Stimulated activated CD8-positive, alpha-beta memory T cell treated with anti-CD3 and anti-CD28 coated beads, Interleukin-12 subunit alpha, Interleukin-12 subunit beta, amount 100 ng/mL, for 1 hour (primary cell): Measurements from ENCODE around the gene CYBC1.
"Not testable (repeated sequence)": the region's sequence is repeated elsewhere in the genome, so short reads cannot be mapped to it uniquely, and the experiment has no call there.

Source experiments
- DNase-seq: peaks from one replicate; pipeline ENCODE4 v3.0.0-alpha.2; 2020; ENCODE audit warnings: low read depth

CYBC1 gene

GRCh38 chr17:82477934-82478333 is 27.4 kb upstream of the CYBC1 start:
- DNase-seq, result no peak

GRCh38 chr17:82475458-82475857 is 24.9 kb upstream of the CYBC1 start:
- DNase-seq, result no peak

GRCh38 chr17:82474223-82475010 is 23.9 kb upstream of the CYBC1 start:
- no peak for DNase-seq

DNA sequence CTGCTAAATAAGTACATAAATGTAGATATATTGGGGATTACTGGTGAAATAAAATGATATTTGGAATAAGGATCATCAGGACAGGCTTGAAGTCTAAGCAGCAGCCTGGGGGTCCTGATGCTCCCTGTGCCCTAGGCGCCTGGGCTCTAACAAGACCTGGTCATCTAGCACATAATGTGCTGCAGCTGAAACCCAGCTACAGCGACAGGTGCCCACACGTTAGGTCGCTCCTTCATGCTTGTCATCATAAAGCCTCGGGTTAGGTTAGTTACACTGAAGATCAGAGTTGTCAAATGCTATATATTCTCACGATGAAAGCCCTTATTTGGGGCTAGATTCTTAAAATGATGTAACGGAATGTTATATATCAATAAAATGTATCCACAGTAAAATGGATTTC is 19.5 kb upstream of the CYBC1 start:
- no peak for DNase-seq

- DNase-seq, result no peak
Measured at GRCh38 chr17:82468692-82469091, 18.1 kb upstream of the CYBC1 start.

DNA sequence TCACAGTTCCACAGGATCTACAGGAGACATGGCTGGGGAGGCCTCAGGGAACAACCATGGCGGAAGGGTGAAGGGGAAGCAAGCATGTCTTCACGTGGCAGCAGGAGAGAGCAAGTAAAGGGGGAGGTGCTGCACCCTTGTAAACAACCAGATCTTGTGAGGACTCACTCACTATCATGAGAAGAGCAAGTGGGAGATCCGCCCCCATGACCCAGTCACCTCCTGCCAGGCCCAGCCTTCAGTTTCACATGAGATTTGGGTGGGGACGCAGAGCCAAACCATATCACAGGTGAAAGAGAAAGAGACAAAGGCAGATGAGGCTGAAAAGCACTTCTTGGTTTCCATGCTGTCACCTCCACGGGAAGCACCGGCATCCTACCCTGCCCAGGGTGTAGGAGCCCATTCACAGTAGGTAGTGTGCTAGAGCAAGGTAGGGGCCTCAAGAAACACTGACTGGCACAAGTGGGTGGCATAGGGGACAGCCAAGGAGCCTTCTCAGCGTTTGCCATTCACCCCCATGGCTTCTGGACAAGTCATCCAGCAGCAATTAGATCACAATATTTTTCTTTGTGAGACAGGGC is 14.6 kb upstream of the CYBC1 start:
- DNase-seq, result no peak

GRCh38 chr17:82464567-82464929 is 14.0 kb upstream of the CYBC1 start:
- no peak for DNase-seq

- DNase-seq, result no peak
Measured at GRCh38 chr17:82463925-82464566, 13.5 kb upstream of the CYBC1 start.

DNA sequence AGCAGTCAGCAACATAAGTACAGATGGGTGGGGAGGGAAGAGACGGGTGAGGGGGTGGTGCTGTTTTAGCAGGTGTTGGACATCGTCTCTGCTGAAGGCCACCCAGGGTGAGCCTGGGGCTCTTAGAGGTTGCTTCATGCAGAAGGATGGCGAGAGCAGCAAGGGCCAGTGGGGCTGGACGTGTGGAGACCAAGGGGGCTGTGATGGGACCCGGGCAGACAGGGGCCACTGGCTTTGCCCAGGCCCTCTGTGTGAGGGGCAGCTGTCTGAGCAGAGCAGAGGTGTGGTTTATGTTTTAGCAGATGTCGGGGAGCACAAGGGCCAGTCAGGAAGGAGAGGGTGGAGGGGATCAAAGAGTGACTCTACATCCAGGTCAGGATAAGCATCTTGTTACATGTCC is 12.8 kb upstream of the CYBC1 start:
- no peak for DNase-seq

GRCh38 chr17:82461827-82462524 is 11.4 kb upstream of the CYBC1 start:
- no peak for DNase-seq

- not testable (repeated sequence) for DNase-seq
Measured at GRCh38 chr17:82459936-82460335, 9.4 kb upstream of the CYBC1 start.

GRCh38 chr17:82458885-82459424 is 8.4 kb upstream of the CYBC1 start:
- no peak for DNase-seq

DNA sequence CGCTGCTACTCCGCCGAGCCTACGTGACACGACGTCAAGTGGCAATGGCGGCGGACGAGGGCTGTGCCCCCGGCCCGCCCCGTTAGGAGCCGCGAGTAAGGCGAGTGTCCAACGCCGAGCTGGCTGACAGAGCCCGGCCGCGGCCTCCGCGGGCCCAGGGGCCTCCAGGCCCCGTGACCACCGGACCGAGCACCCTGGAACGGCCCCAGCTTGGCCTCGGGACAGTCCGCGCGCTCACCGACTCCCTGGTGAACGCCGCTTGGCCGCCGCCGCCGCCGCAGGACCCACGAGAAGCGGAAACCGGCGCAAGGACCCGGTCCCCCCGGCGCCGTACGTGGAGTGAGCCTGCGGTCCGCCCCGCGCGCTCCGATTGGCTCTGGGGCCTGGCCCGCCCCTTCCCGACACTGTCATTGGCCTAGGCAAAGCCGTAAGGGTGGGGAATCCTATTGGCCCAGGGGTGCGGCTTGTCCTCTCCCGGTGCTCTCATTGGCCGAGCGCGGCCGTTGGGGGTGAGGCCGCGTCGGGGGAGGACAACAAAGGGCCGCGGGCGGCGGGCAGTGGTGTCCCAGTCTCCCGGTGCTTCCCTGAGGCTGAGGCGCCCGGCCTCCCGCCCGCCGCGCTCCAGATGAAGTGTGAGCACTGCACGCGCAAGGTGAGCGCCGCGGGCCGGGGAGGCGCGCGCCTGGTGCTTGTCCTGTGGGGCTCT is 7.8 kb upstream of the CYBC1 start, which contains the start of gene NARF:
Gene NARF (plus strand): TSS at position 563 of the 706 bp plus-strand sequence. CDS start 63 bp downstream, at position 626.
- peak; percentile 93 for DNase-seq

- DNase-seq, result peak; percentile 87
Measured at GRCh38 chr17:82457929-82458178, 7.3 kb upstream of the CYBC1 start.

GRCh38 chr17:82457073-82457928 is 6.7 kb upstream of the CYBC1 start:
- no peak for DNase-seq

- not testable (repeated sequence) for DNase-seq
Measured at GRCh38 chr17:82453706-82454105, 3.2 kb upstream of the CYBC1 start.

GRCh38 chr17:82453151-82453550 is 2.6 kb upstream of the CYBC1 start:
- not testable (repeated sequence) for DNase-seq

DNA sequence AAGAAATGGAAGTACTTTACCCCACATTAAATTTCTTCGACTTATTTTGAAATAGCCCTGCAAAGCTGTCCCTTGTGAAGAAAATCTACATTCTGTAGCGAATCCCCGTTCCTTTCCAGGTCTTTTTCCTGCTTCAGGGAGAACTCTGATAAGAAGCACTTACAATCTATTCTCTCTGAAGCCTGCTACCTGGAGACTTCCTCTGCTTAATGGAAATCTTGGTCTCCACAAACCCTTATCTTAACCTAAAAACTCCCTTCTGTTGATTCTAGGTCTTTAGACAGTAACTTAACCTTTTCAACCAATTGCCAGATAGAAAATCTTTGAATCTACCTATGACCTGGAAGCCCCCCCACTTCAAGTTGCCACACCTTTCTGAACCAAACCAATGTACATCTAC is 1.6 kb upstream of the CYBC1 start:
- DNase-seq, result no peak

DNA sequence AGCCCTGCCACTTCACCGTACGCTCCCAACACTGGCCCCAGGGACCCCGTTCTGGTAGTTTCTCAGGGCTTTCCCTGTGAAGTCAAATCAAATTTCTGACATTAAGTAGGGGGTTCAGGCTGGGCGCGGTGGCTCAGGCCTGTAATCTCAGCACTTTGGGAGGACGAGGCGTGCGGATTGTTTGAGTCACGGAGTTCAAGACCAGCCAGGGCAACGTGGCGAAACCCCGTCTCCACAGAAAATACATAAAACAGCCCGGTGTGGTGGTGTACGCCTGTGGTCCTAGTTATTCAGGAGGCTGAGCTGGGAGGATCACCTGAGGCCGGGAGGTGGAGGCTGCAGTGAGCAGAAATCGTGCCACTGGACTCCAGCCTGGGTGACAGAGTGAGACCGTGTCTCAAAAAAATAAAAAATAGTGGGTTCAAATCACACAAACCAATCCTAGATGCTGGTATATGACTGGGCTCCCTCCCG is 632 bp downstream of the CYBC1 start:
- peak; percentile 12 for DNase-seq

GRCh38 chr17:82449131-82449882 is 1.2 kb downstream of the CYBC1 start:
- peak; percentile 57 for DNase-seq
